SK-N-SH treated with all-trans-retinoic acid at 6 μM for 48 hours (cell line): ENCODE measurements around the gene PRKAR1B.

Experiments
- CSDC2 ChIP-seq: fragments of 250-450 bp; sonication (Bioruptor Pico); IDR thresholded peaks from 2 replicates; pipeline ENCODE4 v1.5.0; 2020; ENCODE audit warnings: mild to moderate bottlenecking, moderate library complexity
- RARB ChIP-seq: fragments of 250-450 bp; sonication (Bioruptor Pico); IDR thresholded peaks from 2 replicates; pipeline ENCODE4 v1.8.0; 2021; ENCODE audit warnings: mild to moderate bottlenecking, moderate library complexity

DNA sequence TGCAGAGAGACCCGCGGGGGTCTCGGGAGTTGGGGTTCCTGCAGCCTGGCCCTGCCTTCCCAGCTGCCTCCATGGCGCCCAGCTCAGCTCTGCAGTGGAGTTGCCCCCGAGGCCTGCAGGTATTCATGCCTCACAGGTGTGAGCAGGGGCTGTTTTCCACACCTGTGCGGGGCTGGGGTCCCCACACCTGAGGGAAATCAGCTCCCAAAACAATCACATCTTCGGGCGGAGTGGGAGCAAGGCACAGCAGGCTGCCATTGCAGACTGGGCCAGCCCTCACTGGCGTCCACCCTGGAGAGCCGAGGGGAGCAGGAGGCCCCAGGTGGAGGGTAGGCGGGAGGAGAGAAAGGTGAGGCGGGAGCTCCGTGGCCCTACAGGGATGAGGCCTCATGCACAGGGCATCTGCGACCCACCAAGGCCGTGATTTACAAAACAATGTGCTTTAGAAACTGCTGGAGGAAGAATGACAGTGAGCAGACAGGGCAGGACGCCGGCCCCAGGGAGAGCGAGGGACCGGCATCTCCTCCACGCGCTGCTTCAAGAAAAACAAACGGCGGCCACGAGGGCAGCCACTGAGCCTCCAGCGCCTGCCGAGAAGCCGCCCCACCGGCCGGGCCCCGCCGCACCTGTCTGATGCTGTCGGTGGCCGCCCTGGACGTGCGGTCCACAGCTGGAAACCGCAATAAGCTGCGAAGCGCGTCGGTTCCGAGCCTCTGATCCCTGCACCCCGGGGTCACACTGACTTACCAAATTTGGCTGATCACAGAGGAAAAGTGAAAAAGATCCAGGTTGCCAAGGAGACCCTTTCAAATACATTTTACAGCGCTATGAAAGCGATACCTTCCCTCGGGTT is 154.4 kb downstream of the PRKAR1B start:
- TF ChIP-seq CSDC2 (no peak), RARB (CRISPR knock-in tag) (no peak)
